ENCODE results near the gene CEP290. TPM values are rescaled to one million over a fixed set of nuclear protein-coding genes. Genes with fewer than 3 reads are reported as not detected.

The CEP290 gene
- total RNA-seq, 1 experiment from 2014 or later = 12.8 TPM

DNA sequence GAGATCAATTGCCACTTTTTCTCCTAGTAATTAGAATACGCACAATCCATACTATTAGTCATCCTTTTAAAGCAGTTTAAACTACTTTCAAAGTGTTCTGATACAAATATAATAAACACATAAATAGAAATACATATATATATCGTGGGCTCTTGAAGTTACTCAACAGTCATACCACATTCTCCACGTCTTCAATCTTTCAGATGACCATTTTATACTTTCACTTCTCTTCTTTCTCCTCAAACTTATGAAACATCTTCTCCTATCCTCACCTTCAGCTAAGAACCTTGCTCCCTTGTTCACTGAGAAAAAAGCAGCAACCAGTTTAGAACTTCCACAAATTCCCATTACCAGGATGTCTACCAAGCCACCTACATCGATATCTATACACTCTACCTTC is 19.2 kb downstream of the CEP290 start:
- Histone ChIP-seq H3K23ac (ENCODE audit: insufficient read length, low read depth, low read length) (no peak overlapping the region), H2AK5ac (ENCODE audit: insufficient read length, low read length) (no peak overlapping the region), H4K20me1 (ENCODE audit: control insufficient read depth, insufficient read depth, insufficient read length) (no peaks in the 10 kb centered on the region), H3K4me1 (ENCODE audit: insufficient read depth, low read length) (no peaks in the 10 kb centered on the region), H2BK15ac (ENCODE audit: low read depth, low read length) (no peak overlapping the region), H2BK5ac (ENCODE audit: insufficient read length, low read length) (no peak overlapping the region), H3K9ac (ENCODE audit: extremely low read depth, insufficient read length, low read length) (no peak overlapping the region), H3T11ph (ENCODE audit: low read length) (no peak overlapping the region), H3K14ac (ENCODE audit: insufficient read depth, low read length) (no peak overlapping the region), H4K91ac (ENCODE audit: insufficient read length, low read depth, low read length) (no peak overlapping the region), H3K23me2 (ENCODE audit: insufficient read length, low read depth, low read length, poor library complexity, severe bottlenecking) (no peaks in the 10 kb centered on the region), H3K18ac (ENCODE audit: insufficient read length, low read depth, low read length) (no peak overlapping the region), H3K4ac (ENCODE audit: low read depth, low read length) (no peak overlapping the region), H3K27ac (ENCODE audit: insufficient read length, low read depth, low read length) (no peak overlapping the region), H3K4me2 (ENCODE audit: insufficient read depth, insufficient read length, low read length) (no peak overlapping the region), H4K5ac (ENCODE audit: insufficient read length, low read depth, low read length) (no peak overlapping the region), H3K79me2 (ENCODE audit: insufficient read depth, low read length) (no peaks in the 10 kb centered on the region), H3K79me1 (ENCODE audit: insufficient read depth, low read depth, low read length, poor library complexity, severe bottlenecking) (no peaks in the 10 kb centered on the region), H2BK20ac (ENCODE audit: low read depth, low read length, poor library complexity, severe bottlenecking) (no peak overlapping the region), H3K9me3 (ENCODE audit: control insufficient read depth, low read depth, low read length) (no peaks in the 10 kb centered on the region), H4K8ac (replicated peaks; ENCODE audit: insufficient read length, low read depth, low read length) (no peak overlapping the region), H3K56ac (ENCODE audit: insufficient read length, low read depth, low read length) (no peak overlapping the region), H3K27me3 (ENCODE audit: insufficient read depth, low read length) (no peaks in the 10 kb centered on the region), H2AFZ (ENCODE audit: low read length) (no peak overlapping the region), H2BK120ac (ENCODE audit: low read depth, low read length, poor library complexity, severe bottlenecking) (no peak overlapping the region), H2BK12ac (ENCODE audit: insufficient read length, low read depth, low read length) (no peak overlapping the region)
- 100% methylated on average over 1 of the region's 4 CpGs for WGBS (ENCODE audit: extremely low coverage, insufficient read length, low lambda C conversion rate)
- Mint-ChIP-seq H3K27ac (no peak overlapping the region), H3K27me3 (ENCODE audit: low read depth) (no peaks in the 10 kb centered on the region), H3K4me1 (no peaks in the 10 kb centered on the region), H3K9me3 (no peaks in the 10 kb centered on the region), H3K4me3 (no peak overlapping the region), H3K36me3 (ENCODE audit: insufficient read depth in 1 of 3, low read depth in 3 of 3) (peaks cover 0 to 12% (median 10%) of the 10 kb centered on the region in 3 experiments; a peak in 5 of 7 replicates)
- DNase-seq = no peak
- TF ChIP-seq, protein P1, sequence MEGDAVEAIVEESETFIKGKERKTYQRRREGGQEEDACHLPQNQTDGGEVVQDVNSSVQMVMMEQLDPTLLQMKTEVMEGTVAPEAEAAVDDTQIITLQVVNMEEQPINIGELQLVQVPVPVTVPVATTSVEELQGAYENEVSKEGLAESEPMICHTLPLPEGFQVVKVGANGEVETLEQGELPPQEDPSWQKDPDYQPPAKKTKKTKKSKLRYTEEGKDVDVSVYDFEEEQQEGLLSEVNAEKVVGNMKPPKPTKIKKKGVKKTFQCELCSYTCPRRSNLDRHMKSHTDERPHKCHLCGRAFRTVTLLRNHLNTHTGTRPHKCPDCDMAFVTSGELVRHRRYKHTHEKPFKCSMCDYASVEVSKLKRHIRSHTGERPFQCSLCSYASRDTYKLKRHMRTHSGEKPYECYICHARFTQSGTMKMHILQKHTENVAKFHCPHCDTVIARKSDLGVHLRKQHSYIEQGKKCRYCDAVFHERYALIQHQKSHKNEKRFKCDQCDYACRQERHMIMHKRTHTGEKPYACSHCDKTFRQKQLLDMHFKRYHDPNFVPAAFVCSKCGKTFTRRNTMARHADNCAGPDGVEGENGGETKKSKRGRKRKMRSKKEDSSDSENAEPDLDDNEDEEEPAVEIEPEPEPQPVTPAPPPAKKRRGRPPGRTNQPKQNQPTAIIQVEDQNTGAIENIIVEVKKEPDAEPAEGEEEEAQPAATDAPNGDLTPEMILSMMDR (conservative IDR thresholded peaks at IDR 0.05) = no peak

Measured in H9 (cell line).